Hematopoietic multipotent progenitor cell treated with erythropoietin and hydrocortisone succinate and interleukin-3 and kit ligand, for 6 days (in vitro differentiated cells): ENCODE data around the gene BTBD18.

Source experiments
- DNase-seq: peaks from one replicate; pipeline ENCODE4 v3.0.0-alpha.2; 2015

Gene BTBD18

GRCh38 chr11:57775491-57775890, 23.9 kb upstream of the BTBD18 start:
- no peak for DNase-seq

- DNase-seq, result no peak
These were observed 21.5 kb upstream of the BTBD18 start for GRCh38 chr11:57773026-57773598.

DNA sequence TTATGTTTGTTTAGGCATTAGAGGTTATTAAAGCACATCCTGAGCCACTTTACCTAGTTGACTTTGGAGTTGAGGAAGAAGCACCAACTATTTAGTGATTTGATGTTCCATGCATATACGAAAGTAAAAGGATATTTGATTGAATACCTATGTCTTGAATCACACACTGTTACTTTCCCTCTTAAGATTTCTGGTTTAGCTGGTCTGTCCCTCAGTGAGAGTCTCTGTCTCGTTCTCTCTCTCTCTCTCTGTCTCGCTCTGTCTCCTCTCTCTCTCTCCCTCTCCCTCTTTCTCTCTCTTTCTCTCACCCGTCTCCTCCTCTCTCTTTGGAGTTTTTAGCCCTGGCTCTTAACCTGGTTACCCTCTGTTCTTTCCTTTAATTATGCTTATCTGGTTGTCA, 20.9 kb upstream of the BTBD18 start:
- DNase-seq, result no peak

DNA sequence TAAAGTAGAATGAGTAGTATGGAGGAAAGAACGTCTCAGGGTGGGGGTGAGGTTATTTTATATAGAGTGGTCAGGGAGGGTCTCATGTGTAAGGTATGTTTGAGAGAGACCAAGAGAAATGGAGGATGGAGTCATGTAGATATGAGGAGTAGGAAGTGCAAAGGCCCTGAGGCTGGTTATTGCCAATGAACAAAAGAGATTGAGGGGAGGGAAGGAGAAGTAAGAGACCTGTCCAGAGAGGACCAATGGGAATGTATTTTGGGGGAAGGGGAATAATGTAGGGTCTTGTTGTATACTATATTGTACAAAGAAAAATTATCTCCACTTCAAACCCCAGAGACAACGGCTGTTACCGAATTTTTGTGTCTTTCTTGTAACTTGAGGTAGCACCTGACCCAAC, 19.7 kb upstream of the BTBD18 start:
- no peak for DNase-seq

DNA sequence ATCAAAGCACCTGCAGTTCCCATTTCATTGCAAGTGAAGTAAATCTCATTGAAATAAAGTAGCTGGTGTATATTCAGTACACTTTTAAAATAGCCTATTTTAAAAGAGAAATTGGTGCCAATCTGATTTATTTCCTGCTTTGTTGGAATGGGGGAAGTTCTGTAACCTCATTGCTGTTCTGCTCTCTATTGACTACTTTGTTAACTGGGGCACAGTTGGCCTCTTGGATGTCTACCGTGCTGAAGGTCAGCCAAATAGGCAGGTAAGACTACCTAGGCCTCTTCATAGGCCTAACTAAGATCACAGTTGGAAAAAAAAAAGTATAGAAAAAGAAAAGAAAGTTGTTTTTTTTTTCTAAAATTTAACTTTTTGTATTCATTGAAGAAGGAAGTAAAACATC, 19.2 kb upstream of the BTBD18 start:
- no peak for DNase-seq

- DNase-seq, result peak; percentile 40
These were observed 13.4 kb upstream of the BTBD18 start for GRCh38 chr11:57764972-57765371.

DNA sequence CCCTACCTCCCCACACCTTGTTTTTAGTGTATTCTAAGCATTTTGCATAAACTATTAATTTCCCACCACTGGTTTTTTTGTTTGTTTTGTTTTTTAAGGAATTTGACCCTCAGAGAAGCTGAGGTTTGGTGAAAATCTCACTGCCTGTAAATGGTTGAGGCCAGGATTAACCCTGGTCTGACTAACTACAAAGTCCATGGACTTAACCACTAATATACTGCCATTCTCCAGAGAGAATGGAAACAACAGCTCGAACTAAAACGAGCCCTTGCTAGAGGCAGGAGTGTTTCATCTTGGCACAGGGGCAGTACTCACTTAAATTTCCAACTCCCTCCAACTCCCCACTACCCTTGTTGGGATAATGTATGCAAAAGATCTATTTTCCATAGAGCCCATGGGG, 12.9 kb upstream of the BTBD18 start:
- DNase-seq, result no peak

DNA sequence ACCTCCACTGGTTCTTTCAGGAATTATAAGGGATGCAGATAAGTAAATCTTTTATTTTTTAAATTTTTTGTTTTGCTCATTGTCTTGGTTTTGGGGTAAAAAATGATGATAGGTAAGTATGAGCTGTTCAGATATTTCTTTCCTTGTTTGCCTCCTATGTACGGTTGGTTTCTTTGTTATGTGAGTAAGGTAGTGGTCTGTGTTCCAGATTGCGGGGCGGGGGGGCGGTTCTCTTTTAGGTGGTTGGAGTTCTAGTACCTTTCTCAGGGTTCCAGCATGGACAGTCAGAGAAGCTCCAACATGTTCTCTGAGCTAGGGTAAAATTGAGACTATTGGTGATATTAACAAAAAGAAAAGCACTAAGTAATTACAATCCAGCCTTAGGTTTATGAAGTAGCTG, 12.4 kb upstream of the BTBD18 start:
- DNase-seq, result no peak

- no peak for DNase-seq
These were observed 11.9 kb upstream of the BTBD18 start for GRCh38 chr11:57763568-57763967.

DNA sequence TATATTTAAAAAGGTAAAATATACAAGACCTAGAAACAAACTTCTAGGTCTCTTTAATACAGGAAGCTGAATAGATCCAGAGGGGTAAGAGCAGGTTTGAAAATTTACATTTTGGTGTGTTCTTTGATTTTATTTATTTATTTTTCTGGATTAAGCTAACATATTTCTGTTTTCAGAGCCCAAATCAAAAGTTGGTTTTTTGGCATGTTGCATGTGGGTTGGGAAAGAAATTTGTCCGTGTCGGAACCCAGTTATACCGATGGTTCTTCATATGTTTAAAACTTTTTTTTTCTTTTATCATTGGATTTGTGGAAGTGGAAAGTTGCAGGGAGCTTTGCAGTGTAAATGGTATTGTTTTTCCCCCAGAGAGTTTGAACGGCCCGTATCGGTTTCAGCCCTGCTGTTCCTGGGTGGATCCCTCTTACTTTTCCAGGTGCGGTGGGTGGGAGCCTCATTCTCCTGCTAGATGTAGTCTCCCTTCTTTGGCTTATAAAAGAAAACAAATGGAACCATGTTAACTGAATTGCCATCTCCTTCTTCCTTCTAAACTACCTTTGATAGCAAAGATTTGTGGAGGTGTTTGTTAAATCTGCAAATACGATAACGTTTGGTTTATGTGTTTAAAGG, 10.7 kb upstream of the BTBD18 start:
- DNase-seq, result peak; percentile 43

GRCh38 chr11:57761301-57762234, 9.9 kb upstream of the BTBD18 start, which contains the start of gene CTNND1:
TSS of gene CTNND1 (plus strand) at chr11:57761802. CDS start at chr11:57791479, 29,677 bp downstream.
- DNase-seq, result peak; percentile 96

- DNase-seq, result no peak
These were observed 6.6 kb upstream of the BTBD18 start for GRCh38 chr11:57758174-57758573.

DNA sequence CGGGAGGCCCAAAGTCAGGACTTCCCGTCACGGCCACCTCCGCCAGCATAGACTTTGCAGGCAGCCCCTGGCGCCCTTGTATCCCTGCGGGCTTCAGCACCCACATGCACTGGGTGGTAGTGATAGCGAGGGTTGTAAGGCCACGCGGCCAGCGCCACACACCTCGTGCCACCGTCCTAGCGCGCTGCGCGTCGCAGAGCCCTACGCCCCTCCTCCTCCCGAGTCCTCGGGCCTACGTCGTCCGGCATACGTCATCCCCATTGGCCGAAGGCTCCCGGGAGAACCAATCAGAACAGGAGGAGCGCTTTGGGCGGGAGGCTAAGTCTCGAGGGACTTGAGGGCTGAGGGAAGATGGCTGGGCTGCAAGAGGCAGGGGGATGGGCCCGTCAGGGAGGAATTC, 1.3 kb upstream of the BTBD18 start:
- DNase-seq, result no peak

- peak; percentile 80 for DNase-seq
These were observed 443 bp downstream of the BTBD18 start for GRCh38 chr11:57751176-57751575.

DNA sequence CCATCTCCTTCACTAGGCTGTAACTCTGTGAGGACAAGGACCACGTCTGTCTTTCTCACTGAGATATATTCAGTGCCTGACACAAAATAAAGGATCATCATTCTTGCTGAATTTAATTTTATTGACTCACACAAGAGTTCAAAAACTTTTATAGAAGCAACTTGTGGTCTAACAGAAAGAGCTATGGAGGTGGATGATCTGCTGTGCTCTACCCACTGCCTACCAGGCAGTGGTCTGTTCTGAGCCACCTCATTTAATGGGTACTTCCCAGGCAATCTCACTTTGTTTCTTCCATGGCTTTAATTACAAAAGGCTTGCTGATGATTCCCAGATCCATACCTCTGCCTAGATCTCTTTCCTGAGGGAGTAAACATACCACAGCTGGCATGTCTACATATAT, 4.7 kb downstream of the BTBD18 start:
- no peak for DNase-seq

DNA sequence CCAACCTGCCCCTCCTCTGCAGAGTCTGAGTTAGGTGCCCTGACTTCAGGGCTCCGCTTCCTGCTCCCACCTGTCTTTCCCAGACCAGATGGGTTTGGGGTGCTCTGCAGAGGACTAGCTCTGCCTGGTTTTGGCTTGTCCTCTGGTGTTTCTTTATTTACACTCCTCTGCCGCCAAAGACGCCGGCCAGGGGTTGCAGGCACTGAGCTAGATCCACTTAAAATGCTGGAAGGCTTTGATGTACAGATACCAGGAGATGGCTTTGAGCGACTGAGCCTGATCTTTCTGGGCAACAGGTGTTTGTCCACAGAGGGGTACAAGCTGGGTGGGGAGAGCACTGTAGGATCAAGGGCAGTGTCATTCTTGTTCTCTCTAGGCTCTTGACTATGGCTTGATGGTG, 6.4 kb downstream of the BTBD18 start:
- no peak for DNase-seq

DNA sequence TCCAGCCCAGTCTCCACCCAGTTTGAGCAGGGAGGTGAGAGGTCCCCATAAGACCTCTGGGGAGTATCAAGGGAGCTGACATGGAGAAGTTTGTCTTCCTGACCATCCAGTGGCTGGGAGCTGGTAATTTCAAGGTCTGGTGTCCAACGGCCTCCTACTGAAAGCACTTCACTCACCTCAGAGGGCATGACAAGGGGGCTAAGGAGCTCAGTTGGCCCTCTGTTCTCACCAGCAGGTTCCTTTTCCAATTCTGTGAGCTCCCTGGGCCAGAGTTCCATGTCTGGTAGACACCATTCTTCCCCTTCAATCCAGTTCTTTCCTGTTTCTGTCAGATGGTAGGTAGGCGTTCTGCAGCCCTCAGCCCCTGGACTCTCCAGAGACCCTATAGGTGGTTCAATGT, 7.3 kb downstream of the BTBD18 start:
- DNase-seq, result no peak

- DNase-seq, result no peak
These were observed 9.5 kb downstream of the BTBD18 start for GRCh38 chr11:57742087-57742452.

- peak; percentile 99 for DNase-seq
These were observed 10.2 kb downstream of the BTBD18 start, which contains the start of gene SELENOH for GRCh38 chr11:57741132-57742086. TSS of gene SELENOH (plus strand) at chr11:57741491. CDS start at chr11:57741596, 105 bp downstream.

- peak; percentile 81 for DNase-seq
These were observed 15.9 kb downstream of the BTBD18 start for GRCh38 chr11:57735619-57736298.

DNA sequence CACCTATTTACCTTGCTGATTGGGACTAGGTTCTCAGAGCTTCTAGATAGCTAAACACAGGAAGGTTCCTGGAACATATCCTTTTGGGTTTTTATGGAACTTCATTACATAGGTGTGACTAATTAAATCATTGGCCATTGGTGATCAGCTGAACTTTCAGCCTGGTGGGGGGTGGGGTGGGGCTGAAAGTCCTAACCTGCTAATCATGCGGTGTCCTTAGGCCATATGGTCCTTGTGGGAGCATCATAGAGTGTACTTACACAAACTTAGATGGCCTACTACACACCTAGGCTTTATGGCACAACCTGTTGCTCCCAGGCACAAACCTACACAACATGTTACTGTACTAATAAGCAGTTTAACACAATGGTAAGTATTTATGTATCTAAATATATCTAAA, 19.0 kb downstream of the BTBD18 start:
- no peak for DNase-seq

GRCh38 chr11:57729479-57729878, 22.1 kb downstream of the BTBD18 start:
- no peak for DNase-seq
